Fibroblast of lung (primary cell): ENCODE data around the gene SFI1.

Experiments used
- EZH2 ChIP-seq: IDR thresholded peaks from 2 replicates; pipeline ENCODE4 v1.5.1; 2012; ENCODE audit warnings: low read length, control low read depth, mild to moderate bottlenecking; ENCODE audit errors: missing control alignments
- TF ChIP-seq, protein P1 (sequence below), 2 donors: IDR thresholded peaks in 1 of 2; conservative IDR thresholded peaks in 1 of 2; 1 replicate in 1 of 2; 2 replicates in 1 of 2; pipeline ENCODE4 v1.5.1; 2011 to 2012; ENCODE audit warnings: low read length in 2 of 2, control low read depth in 1 of 2, inconsistent platforms in 1 of 2, low read depth in 1 of 2, mild to moderate bottlenecking in 1 of 2

DNA sequence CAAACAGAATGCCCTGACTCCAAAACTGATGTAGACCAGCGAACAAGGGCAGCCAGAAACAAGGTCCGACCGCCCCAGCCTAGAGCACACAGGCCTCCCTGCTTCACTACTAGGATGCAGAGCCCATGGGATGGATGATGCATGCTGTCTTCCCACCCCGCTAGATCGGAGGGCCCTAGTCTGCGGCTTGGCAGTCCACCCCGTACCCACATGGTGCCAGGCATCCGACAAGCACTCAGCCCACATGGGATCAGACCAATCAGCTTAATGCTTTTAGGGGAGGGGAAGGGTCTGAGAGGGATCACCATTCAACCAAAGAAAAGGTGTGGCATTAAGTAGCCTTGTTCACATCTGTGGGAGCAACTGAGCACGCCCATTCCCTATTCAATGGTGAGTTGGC lies 135.1 kb downstream of the SFI1 start:
- TF ChIP-seq, protein P1, sequence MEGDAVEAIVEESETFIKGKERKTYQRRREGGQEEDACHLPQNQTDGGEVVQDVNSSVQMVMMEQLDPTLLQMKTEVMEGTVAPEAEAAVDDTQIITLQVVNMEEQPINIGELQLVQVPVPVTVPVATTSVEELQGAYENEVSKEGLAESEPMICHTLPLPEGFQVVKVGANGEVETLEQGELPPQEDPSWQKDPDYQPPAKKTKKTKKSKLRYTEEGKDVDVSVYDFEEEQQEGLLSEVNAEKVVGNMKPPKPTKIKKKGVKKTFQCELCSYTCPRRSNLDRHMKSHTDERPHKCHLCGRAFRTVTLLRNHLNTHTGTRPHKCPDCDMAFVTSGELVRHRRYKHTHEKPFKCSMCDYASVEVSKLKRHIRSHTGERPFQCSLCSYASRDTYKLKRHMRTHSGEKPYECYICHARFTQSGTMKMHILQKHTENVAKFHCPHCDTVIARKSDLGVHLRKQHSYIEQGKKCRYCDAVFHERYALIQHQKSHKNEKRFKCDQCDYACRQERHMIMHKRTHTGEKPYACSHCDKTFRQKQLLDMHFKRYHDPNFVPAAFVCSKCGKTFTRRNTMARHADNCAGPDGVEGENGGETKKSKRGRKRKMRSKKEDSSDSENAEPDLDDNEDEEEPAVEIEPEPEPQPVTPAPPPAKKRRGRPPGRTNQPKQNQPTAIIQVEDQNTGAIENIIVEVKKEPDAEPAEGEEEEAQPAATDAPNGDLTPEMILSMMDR (conservative IDR thresholded peaks at IDR 0.05 in 1 of 2, IDR thresholded peaks at IDR 0.05 in 1 of 2; ENCODE audit: low read depth in 1 of 2, low read length in 2 of 2) = no peak
- no peak for TF ChIP-seq EZH2
